Kidney (tissue), 14 donors: Measurements from ENCODE around the gene PIERCE2. TPM values are rescaled to one million over a fixed set of nuclear protein-coding genes. Genes with fewer than 3 reads are reported as not detected.
"Not testable (repeated sequence)": the region's sequence is repeated elsewhere in the genome, so short reads cannot be mapped to it uniquely, and the experiment has no call there.

Experiments
- DNase-seq, 5 donors: peaks; one replicate each; pipeline ENCODE4 v3.0.0-alpha.2; 2013 to 2020
- FAIRE-seq: peaks from 2 replicates; lab custom pipeline; 2012; peaks lifted over from hg19 to GRCh38; lab: Jason Lieb, UNC
- H3K27ac ChIP-seq, 2 donors: one replicate each; pipeline ENCODE4 v1.7.0; 2013; ENCODE audit warnings: low read depth in 2 of 2, low read length in 2 of 2, inconsistent platforms in 1 of 2
- H3K27me3 ChIP-seq: one replicate; pipeline ENCODE4 v1.7.1; 2013; ENCODE audit warnings: low read length, inconsistent platforms; ENCODE audit not compliant: control insufficient read depth, insufficient read depth
- H3K36me3 ChIP-seq, 3 donors: one replicate each; pipeline versions ENCODE4 v1.7.0 to v1.7.1; 2013; ENCODE audit warnings: low read length in 3 of 3, control low read depth in 1 of 3, inconsistent platforms in 1 of 3; ENCODE audit not compliant: insufficient read depth in 3 of 3, control insufficient read depth in 2 of 3
- H3K4me1 ChIP-seq, 3 donors: one replicate each; pipeline versions ENCODE4 v1.7.0 to v1.7.1; 2013; ENCODE audit warnings: low read length in 3 of 3, inconsistent platforms in 1 of 3, low read depth in 1 of 3; ENCODE audit not compliant: control insufficient read depth in 2 of 3, insufficient read depth in 2 of 3
- H3K4me3 ChIP-seq, 3 donors: one replicate each; pipeline versions ENCODE4 v1.7.0 to v1.8.1; 2013; ENCODE audit warnings: low read length in 3 of 3, control low read depth in 1 of 3, inconsistent platforms in 1 of 3
- H3K9ac ChIP-seq, 3 donors: one replicate each; pipeline versions ENCODE4 v1.7.0 to v1.7.1; 2013; ENCODE audit warnings: low read length in 3 of 3, control low read depth in 1 of 3, inconsistent platforms in 1 of 3
- H3K9me3 ChIP-seq, 3 donors: one replicate each; pipeline versions ENCODE4 v1.7.0 to v1.7.1; 2013; ENCODE audit warnings: low read length in 3 of 3, control low read depth in 1 of 3, inconsistent platforms in 1 of 3; ENCODE audit not compliant: control insufficient read depth in 2 of 3, insufficient read depth in 1 of 3
- CTCF ChIP-seq: IDR thresholded peaks from 3 replicates; pipeline ENCODE4 v1.5.1; 2012; ENCODE audit warnings: mild to moderate bottlenecking, moderate library complexity, borderline replicate concordance; ENCODE audit not compliant: insufficient read depth; ENCODE audit errors: extremely low read depth
- intact Hi-C: fragments of 100-400 bp; cut with DNase I; formaldehyde crosslinking; loops from one replicate; pipeline ENCODE4 v1.11.1; 2022
- polyA plus RNA-seq: library from polyadenylated mRNA; stranded (reverse); fragments of 350-450 nt; fragmentation: Illumina TruSeq; extraction: RNeasy Lipid Tissue Mini Kit (QIAGEN cat#74804); gene quantifications from one replicate; pipeline ENCODE4 v1.2.3, GENCODE V29; 2014; ENCODE audit warnings: low read depth, low replicate concordance; ENCODE audit not compliant: insufficient read depth
- total RNA-seq: library from RNA; stranded (reverse); fragmentation: NEBNext Ultra II Directional; extraction: Animal tissue kit (Norgen Biotek cat#: 25700); gene quantifications from one replicate; pipeline ENCODE4 v1.2.1, GENCODE V29; 2021
- donor health status: control.
- donor health status: control.
- donor health status: control.
- donor health status: control.
- donor health status: control.
- donor health status: DM: yes; HTN: yes; CAD: no.
- donor health status: Normal renal cell carcinoma (clear cell type).

The PIERCE2 gene
- total and polyA plus RNA-seq, 2 donors from 2014 or later: 2.7 to 9.6 TPM

GRCh38 chr15:55389264-55389607 lies 19.1 kb upstream of the PIERCE2 start:
- intact Hi-C loops: no loop called here
- no peak for TF ChIP-seq CTCF
- no peaks in the 10 kb centered on the region for H3K4me1 ChIP-seq

DNA sequence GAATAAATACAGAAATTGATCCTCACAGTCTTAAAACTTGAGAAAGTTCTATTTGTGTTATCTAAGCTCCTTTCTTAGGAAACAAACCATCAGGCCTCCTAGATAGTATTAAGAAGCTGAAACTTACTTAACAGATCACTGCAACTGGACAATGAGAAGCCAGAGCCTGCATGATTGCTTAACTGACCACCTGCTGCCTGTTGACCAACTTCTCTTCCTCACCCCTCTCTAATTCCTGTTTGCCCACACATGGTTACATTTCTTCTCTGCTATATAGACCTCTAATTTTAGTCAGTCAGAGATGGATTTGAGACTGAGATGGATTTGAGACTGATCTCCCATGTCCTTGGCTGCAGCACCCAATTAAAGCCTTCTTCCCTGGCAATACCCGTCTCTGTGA lies 13.6 kb upstream of the PIERCE2 start:
- Histone ChIP-seq H3K9ac (no peak overlapping the region), H3K4me1 (no peaks in the 10 kb centered on the region), H3K27me3 (no peaks in the 10 kb centered on the region), H3K27ac (no peak overlapping the region), H3K9me3 (no peaks in the 10 kb centered on the region), H3K36me3 (no peaks in the 10 kb centered on the region), H3K4me3 (no peak overlapping the region)
- FAIRE-seq: no peak
- intact Hi-C loops: no loop called here
- no peak for DNase-seq
- TF ChIP-seq CTCF: no peak

More at GRCh38 chr15:55389264-55389607, 19.1 kb upstream of the PIERCE2 start:
- Histone ChIP-seq H3K36me3 (peaks cover 0 to 2% (median 2%) of the 10 kb centered on the region in 3 donors), H3K9ac (no peak overlapping the region), H3K27me3 (no peaks in the 10 kb centered on the region), H3K4me3 (no peak overlapping the region), H3K27ac (no peak overlapping the region), H3K9me3 (no peaks in the 10 kb centered on the region)
- FAIRE-seq: no peak
- DNase-seq: no peak

DNA sequence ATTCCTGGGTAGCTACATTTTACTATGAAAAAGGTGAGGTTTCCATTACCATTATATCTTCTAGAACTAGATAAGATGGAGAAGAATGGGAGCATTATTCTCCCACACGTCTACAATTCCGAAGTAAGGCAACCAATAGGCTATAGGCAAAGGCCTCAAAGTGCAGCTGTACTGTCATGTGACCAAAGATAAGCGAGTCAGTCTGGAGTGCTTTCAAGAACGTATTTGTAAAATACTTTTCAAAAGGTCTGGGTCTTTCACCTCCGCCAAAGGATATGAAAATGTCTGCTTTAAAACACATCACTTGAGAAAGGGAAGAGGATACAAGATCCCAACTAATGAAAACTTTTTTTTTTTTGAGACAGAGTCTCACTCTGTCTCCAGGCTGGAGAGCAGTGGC lies 10.1 kb upstream of the PIERCE2 start:
- FAIRE-seq (no peak), DNase-seq (no peak)
- H3K27ac ChIP-seq: no peak overlapping the region
- no peak overlapping the region for H3K9ac ChIP-seq
- H3K27me3 ChIP-seq: no peaks in the 10 kb centered on the region
- intact Hi-C loops: no loop called here
- H3K4me3 ChIP-seq: no peak overlapping the region
- no peak for TF ChIP-seq CTCF
- H3K4me1 ChIP-seq: peaks cover 0 to 3% (median 0%) of the 10 kb centered on the region in 3 donors
- H3K36me3 ChIP-seq: no peaks in the 10 kb centered on the region
- H3K9me3 ChIP-seq: no peaks in the 10 kb centered on the region

GRCh38 chr15:55400050-55400449 lies 8.2 kb upstream of the PIERCE2 start:
- H3K27me3 ChIP-seq, H3K4me3 ChIP-seq, DNase-seq, H3K9ac ChIP-seq, H3K27ac ChIP-seq, H3K9me3 ChIP-seq, H3K4me1 ChIP-seq, FAIRE-seq, H3K36me3 ChIP-seq, intact Hi-C loops: not testable (repeated sequence)
